HEK293 (cell line): ENCODE results near the gene RLN1.

Source experiments
- ATF2 ChIP-seq: fragments of 450-650 bp; formaldehyde crosslinking; IDR thresholded peaks from 2 replicates; pipeline ENCODE4 v1.5.1; 2016; ENCODE audit warnings: missing biosample characterization, missing genetic modification characterization, low read depth
- CTCF ChIP-seq: fragments of 450-650 bp; formaldehyde crosslinking; IDR thresholded peaks from 2 replicates; pipeline ENCODE4 v1.5.1; 2016; ENCODE audit warnings: missing biosample characterization, missing genetic modification characterization
- ELK4 ChIP-seq: IDR thresholded peaks from 2 replicates; pipeline ENCODE4 v1.6.1; 2011; ENCODE audit warnings: mild to moderate bottlenecking, low read depth, low read length, borderline replicate concordance
- REPIN1 ChIP-seq: fragments of 450-650 bp; formaldehyde crosslinking; IDR thresholded peaks from 2 replicates; pipeline ENCODE4 v1.5.1; 2017; ENCODE audit warnings: missing biosample characterization, missing genetic modification characterization, low read depth
- ZBTB10 ChIP-seq: fragments of 450-650 bp; formaldehyde crosslinking; IDR thresholded peaks from 2 replicates; pipeline ENCODE4 v1.5.1; 2016; ENCODE audit warnings: missing biosample characterization, missing genetic modification characterization
- ZNF121 ChIP-seq: fragments of 450-650 bp; formaldehyde crosslinking; IDR thresholded peaks from 2 replicates; pipeline ENCODE4 v1.5.1; 2016; ENCODE audit warnings: missing biosample characterization, missing genetic modification characterization
- ZNF132 ChIP-seq: fragments of 450-650 bp; formaldehyde crosslinking; IDR thresholded peaks from 2 replicates; pipeline ENCODE4 v1.5.1; 2017; ENCODE audit warnings: missing biosample characterization, missing genetic modification characterization, borderline replicate concordance
- ZNF214 ChIP-seq: fragments of 450-650 bp; formaldehyde crosslinking; IDR thresholded peaks from 2 replicates; pipeline ENCODE4 v1.5.1; 2017; ENCODE audit warnings: missing biosample characterization, mild to moderate bottlenecking, missing genetic modification characterization, borderline replicate concordance
- ZNF302 ChIP-seq: fragments of 450-650 bp; formaldehyde crosslinking; IDR thresholded peaks from 2 replicates; pipeline ENCODE4 v1.5.1; 2016; ENCODE audit warnings: missing biosample characterization, missing genetic modification characterization, low read depth
- ZNF423 ChIP-seq: fragments of 450-650 bp; formaldehyde crosslinking; IDR thresholded peaks from 2 replicates; pipeline ENCODE4 v1.5.1; 2016; ENCODE audit warnings: missing biosample characterization, missing genetic modification characterization
- ZNF571 ChIP-seq: fragments of 450-650 bp; formaldehyde crosslinking; IDR thresholded peaks from 2 replicates; pipeline ENCODE4 v1.5.0; 2017; ENCODE audit warnings: missing biosample characterization, missing genetic modification characterization

- TF ChIP-seq ZNF571 (no peak), CTCF (no peak), ZNF121 (no peak), ZNF423 (tag by site-specific recombination) (no peak), ZNF214 (no peak), ZNF302 (tag by site-specific recombination) (no peak), REPIN1 (tag by site-specific recombination) (no peak), ZNF132 (no peak), ELK4 (no peak), ATF2 (tag by site-specific recombination) (no peak), ZBTB10 (tag by site-specific recombination) (no peak)
Measured at GRCh38 chr9:5310851-5311250, 28.8 kb downstream of the RLN1 start.
